ENCODE measurements around the gene TTC3. TPM values are rescaled to one million over a fixed set of nuclear protein-coding genes. Genes with fewer than 3 reads are reported as not detected.

TTC3 gene
- polyA plus RNA-seq, 1 donor from 2014 or later: 332 TPM

DNA sequence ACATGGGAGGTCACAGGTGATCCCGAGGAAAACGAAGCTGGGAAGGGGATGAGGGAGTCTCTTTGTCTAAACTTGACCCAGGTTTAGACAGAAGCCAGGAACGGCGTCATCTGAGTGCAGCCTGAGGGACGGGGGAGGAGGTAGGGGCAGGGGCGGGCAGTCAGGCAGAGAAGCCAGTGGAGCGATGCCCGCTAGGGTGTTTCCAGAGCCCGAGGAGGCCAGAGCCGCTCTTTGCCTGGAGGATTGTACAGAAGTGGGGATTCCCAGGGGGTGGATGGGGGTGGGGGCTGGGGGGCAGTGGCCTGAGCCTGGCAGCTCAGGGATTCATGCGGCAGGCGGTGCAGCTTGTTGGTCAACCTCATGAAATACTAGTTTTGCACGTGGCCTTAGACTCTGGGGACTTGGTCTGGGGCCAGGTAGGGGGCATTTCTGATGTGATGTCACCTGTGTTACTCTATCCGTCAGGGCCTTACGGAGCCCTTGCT lies 135.7 kb downstream of the TTC3 start:
- Histone ChIP-seq H3K79me2 (replicated peaks; ENCODE audit: insufficient read depth, low read length) (no peaks in the 10 kb centered on the region), H3K4me2 (ENCODE audit: low read length) (no peak overlapping the region), H4K20me1 (ENCODE audit: insufficient read depth) (no peaks in the 10 kb centered on the region), H3K36me3 (ENCODE audit: insufficient read depth, low read length) (peaks cover 5% of the 10 kb centered on the region), H3K9me3 (ENCODE audit: low read length) (no peaks in the 10 kb centered on the region), H3K9me2 (ENCODE audit: insufficient read depth, low read length) (no peaks in the 10 kb centered on the region), H3K9ac (ENCODE audit: low read length) (no peak overlapping the region), H3K27ac (ENCODE audit: low read length) (no peak overlapping the region), H2AFZ (ENCODE audit: low read depth, low read length) (no peak overlapping the region), H3K4me3 (ENCODE audit: low read length) (no peak overlapping the region), H3F3A (ENCODE audit: insufficient read depth, low read length, poor library complexity, severe bottlenecking) (no peaks in the 10 kb centered on the region), H3K27me3 (ENCODE audit: insufficient read depth, low read depth, low read length) (no peaks in the 10 kb centered on the region)
- TF ChIP-seq SMC3 (conservative IDR thresholded peaks at IDR 0.05; ENCODE audit: poor library complexity) (no peak), REST (IDR thresholded peaks at IDR 0.05; ENCODE audit: borderline replicate concordance) (no peak), POLR2AphosphoS5 (IDR thresholded peaks at IDR 0.05) (no peak), TAF1 (IDR thresholded peaks at IDR 0.05; ENCODE audit: low read depth) (no peak), CTCF (IDR thresholded peaks at IDR 0.05; ENCODE audit: poor library complexity, severe bottlenecking) (no peak), EZH2 (IDR thresholded peaks at IDR 0.05; ENCODE audit: borderline replicate concordance, insufficient read depth, low read length, poor library complexity, severe bottlenecking) (no peak), EP300 (conservative IDR thresholded peaks at IDR 0.05; ENCODE audit: poor library complexity, severe bottlenecking) (no peak), MXI1 (conservative IDR thresholded peaks at IDR 0.05; ENCODE audit: poor library complexity, severe bottlenecking) (no peak), RAD21 (conservative IDR thresholded peaks at IDR 0.05) (no peak)

DNA sequence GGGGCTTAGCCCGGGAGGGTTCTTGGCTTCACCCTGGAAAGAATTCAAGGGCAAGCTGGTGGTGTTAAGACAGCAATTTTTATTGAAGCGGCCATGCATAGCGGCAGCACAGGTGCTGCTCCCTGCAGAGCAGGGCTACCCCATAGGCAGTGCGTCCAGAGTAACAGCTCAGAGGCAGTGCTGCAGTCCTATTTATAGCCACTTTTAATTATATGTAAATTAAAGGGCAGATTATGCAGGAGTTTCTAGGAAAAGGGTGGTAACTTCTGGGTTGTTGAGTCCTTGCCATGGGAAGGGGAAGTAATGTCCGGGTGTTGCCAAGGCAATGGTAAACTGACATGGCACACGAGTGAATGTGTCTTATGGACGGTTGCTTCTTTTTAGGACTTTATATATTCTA lies 137.1 kb downstream of the TTC3 start:
- Histone ChIP-seq H2AFZ (ENCODE audit: low read depth, low read length) (no peak overlapping the region), H3K27ac (ENCODE audit: low read length) (no peak overlapping the region), H3K27me3 (ENCODE audit: insufficient read depth, low read depth, low read length) (no peaks in the 10 kb centered on the region), H3K9me2 (ENCODE audit: insufficient read depth, low read length) (no peaks in the 10 kb centered on the region), H3K36me3 (ENCODE audit: insufficient read depth, low read length) (peaks cover 5% of the 10 kb centered on the region), H4K20me1 (ENCODE audit: insufficient read depth) (no peaks in the 10 kb centered on the region), H3K4me2 (ENCODE audit: low read length) (no peak overlapping the region), H3K4me3 (ENCODE audit: low read length) (no peak overlapping the region), H3K9ac (ENCODE audit: low read length) (no peak overlapping the region), H3F3A (ENCODE audit: insufficient read depth, low read length, poor library complexity, severe bottlenecking) (no peaks in the 10 kb centered on the region), H3K9me3 (ENCODE audit: low read length) (no peaks in the 10 kb centered on the region), H3K79me2 (replicated peaks; ENCODE audit: insufficient read depth, low read length) (no peaks in the 10 kb centered on the region)
- TF ChIP-seq POLR2AphosphoS5 (IDR thresholded peaks at IDR 0.05) (no peak), RAD21 (conservative IDR thresholded peaks at IDR 0.05) (no peak), EP300 (conservative IDR thresholded peaks at IDR 0.05; ENCODE audit: poor library complexity, severe bottlenecking) (no peak), CTCF (IDR thresholded peaks at IDR 0.05; ENCODE audit: poor library complexity, severe bottlenecking) (no peak), SMC3 (conservative IDR thresholded peaks at IDR 0.05; ENCODE audit: poor library complexity) (no peak), MXI1 (conservative IDR thresholded peaks at IDR 0.05; ENCODE audit: poor library complexity, severe bottlenecking) (no peak), TAF1 (IDR thresholded peaks at IDR 0.05; ENCODE audit: low read depth) (no peak), REST (IDR thresholded peaks at IDR 0.05; ENCODE audit: borderline replicate concordance) (no peak), EZH2 (IDR thresholded peaks at IDR 0.05; ENCODE audit: borderline replicate concordance, insufficient read depth, low read length, poor library complexity, severe bottlenecking) (no peak)

Data from neural cell (in vitro differentiated cells).